ENCODE measurements around the gene ACOXL.
"Not testable (repeated sequence)": the region's sequence is repeated elsewhere in the genome, so short reads cannot be mapped to it uniquely, and the experiment has no call there.

The ACOXL gene

DNA sequence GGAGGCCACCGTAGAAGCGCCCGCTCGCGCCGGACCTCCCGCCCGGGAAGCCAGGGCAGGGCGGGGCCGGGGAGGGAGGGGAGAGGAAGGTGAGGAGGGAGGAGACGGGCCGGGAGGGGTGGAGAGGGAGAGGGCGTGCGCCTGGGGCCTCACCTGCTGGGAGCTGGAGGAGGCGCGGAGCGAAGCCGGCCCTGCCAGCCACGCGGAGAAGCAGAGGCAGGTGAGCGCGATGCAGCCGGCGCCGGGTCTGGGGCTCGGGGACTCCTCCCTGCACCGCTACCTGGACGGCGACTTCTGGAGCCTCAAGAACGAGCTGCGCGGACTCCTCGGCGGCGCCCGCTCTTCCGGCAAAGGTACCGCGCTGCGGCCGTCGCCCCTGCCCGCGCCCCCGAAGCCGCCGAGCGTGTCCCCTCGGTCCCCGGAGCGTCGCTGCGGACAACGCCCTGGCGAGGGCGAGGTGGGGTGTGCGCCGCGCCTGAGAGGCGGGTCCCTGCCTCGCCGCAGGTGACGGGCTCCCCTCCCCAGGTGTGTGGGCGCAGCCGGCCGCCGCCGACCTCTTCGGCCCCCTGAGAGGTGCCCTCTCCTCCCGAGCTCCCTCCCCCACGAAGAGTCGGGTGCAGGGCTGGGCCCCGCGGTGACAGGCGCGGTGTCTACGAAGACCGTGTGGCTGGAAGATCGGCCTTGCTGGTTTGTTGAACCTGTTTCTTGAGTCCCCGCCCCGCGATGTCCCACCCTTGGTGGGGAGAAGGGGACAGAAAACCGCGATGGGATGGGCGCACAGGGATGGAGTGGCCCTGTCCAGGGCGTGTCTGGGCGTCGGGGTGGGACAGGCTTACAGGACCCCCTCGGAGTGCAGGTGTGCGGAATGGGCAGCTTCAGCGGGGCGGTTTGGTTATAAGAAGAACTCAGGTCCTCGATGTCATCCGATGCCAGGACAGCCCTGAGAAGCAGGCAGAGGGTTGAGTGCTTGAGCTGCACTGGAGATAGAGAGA, at the start of gene ACOXL:
ACOXL (plus strand) TSS at position 152 of the 992 bp plus-strand sequence. CDS start 35,817 bp downstream, outside the sequence.
- no peak for DNase-seq (ENCODE audit: extremely low read depth in 1 of 2, low read depth in 1 of 2)

DNA sequence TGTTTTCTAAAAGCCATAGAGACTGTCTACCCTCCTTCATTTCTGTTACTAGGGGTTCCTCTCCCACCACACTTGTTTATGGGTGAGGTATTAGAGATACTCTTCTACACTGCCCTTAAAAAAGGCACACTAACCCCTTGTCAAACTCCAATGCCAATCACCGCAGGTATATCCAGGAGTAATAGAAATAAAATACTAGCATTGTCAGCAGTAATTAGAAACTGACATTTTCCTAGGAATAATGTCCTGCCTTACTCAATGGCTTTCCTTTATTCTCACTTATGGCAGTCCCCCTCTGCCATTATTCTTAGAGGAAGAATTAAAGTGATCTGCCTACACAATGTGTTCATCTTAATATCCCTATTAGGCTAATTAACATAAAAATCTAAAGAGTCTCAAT, 49.5 kb upstream of the ACOXL start:
- no peak for DNase-seq (ENCODE audit: extremely low read depth in 1 of 2, low read depth in 1 of 2)

DNA sequence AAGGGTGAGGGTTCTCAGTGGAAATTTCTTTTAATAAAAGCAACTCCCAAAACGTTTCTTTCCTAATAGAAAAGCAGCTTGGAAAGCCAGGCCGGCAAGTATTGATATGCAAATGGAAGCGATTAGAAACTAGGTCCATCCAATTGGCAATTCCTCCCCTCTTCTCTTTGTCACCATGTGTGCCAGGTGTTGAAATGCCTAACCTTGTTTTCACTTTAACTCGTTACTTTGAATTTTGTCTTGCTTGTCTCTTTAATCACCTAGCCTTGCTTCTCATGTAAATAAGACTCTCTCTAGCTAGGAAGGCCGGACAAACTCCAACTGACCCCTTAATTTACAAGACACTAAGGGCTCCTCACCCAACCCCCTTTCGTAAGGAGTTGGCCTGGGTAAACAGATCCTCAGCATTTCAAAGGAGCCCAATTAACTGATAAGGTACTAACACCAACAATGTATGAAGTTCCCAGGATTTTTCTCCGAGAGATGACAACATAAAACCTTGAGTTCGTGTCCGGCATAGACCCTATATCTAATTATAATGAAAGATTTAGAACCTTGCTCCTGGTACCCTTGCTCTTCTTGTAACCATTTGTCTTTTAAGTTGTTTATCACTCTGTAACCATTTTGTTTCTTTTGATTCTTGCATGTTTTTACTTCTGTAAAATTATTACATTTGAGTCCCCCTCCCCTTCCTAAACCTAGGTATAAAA, 44.4 kb upstream of the ACOXL start:
- not testable (repeated sequence) for DNase-seq (ENCODE audit: extremely low read depth in 1 of 2, low read depth in 1 of 2)

DNA sequence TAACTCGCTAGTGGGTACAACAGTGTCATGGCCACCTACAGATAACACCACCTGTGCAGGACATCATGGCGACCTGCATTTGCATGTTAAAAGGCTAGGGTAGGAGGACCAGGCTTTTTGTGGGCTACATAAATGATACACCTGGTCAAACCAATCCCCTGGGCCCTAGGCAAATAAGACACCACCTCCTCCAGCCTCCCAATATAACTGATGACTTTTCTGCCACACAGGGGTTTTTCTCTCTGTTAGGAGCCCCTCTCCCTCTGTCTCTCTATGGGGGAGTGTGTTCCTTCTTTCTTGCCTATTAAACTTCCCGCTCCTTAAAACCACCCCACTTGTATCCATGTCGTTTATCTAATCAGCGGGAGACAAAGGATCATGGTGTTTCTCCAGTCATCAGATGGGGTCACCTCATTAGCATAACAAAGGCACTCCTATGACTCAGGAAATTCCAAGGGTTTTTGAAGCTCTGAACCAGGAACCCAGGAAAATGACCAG, 43.7 kb upstream of the ACOXL start:
- no peak for DNase-seq (ENCODE audit: extremely low read depth in 1 of 2, low read depth in 1 of 2)

DNA sequence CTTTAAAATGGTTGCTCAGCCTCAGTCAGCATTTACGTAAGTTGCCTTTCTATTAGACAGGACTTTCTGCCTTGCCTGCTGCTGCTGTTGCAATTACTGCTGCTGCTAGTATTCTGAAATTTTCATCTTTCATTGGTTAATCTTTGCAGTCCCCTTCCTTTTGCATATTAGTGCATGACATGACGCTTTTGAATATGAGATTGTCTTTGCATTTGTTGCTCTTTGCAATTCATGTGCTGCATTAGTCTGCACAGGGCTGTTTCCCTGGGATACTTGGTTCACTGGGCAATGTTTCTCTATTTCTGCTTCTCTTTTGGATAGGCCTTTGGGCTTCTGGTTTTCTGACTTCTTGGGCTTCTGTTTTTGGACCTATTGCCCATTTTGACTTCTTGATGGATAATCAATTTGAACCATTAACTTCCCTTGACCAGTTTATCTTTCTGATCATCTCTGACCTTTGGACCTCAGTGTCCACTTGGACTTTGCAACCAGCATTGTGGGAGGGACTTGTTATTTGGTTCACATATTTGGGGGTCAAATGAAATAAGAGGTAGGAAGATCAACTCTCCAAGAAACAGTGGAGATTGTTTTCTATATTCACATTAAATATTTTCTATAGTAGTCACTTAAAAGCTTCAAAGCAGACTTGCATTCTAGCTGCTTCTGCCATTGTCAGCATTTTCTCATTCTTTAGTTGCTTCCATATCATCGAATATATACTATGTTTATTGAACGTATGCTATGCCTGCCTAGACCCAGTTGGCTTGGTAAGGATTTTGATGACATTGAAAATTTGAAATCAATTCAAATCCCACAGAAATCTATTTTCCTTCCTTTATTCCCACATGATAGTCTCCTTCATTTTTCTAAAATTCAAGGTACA, 42.0 kb upstream of the ACOXL start:
- no peak for DNase-seq (ENCODE audit: extremely low read depth in 1 of 2, low read depth in 1 of 2)

DNA sequence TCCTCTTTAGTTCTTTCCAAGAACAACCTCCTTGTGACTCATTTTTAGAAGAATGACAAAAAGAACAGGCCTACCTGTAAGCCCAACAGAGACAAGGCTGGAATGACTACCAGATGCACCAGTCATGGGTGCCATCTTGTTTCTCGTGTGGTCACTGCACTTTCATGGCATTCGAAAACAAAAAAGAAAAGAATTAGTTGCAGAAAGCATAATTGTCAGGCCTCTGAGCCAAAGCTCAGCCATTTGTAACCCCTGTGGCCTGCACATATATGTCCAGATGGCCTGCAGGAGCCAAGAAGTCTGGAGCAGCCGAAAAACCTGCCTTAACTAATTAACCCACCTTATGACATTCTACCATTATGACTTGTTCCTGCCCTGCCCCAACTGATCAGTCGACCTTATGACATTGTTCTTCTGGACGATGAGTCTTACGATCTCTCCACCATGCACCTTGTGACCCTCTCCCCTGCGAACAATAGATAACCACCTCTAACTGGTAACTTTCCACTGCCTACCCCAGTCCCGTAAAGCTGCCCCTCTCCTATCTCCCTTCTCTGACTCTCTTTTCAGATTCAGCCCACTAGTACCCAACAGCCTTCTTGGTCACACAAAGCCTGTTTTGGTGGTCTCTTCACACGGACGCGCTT, 40.6 kb upstream of the ACOXL start:
- no peak for DNase-seq (ENCODE audit: extremely low read depth in 1 of 2, low read depth in 1 of 2)

DNA sequence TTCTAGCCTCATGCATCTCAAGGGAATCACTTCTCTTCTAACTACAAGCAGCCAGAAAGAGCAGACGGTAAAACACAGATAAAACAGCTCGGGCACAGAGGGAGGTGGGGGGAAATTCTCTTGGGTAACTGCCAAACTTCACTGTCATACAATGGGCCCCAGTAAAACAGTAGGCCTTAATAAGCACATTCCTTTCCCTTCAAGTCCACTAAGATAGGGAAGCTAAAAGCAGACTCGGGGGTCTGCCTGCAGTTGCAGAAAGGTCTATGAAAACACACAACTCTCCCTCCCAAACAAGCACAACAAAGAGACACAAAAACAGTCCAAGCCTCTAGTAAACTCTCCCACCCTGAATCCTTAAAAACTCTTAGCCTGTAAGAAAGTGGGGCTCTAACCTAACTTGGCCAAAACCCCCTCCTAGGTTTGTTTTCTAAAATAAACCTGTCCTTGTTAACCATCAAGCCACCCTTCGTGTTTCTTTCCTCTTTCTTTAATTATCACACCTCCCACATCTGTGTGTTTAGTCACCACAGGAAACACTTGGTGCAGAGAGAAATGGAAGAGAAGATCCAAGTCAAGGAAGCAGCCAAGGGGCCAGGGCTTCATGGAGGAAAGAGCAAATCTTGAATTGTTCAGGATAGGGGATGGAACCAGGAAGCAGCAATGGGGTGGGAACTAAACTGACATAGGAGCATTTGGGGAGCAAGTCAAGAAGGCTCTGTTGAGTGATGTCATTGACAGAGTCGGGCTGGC, 37.1 kb upstream of the ACOXL start:
- not testable (repeated sequence) for DNase-seq (ENCODE audit: extremely low read depth in 1 of 2, low read depth in 1 of 2)

DNA sequence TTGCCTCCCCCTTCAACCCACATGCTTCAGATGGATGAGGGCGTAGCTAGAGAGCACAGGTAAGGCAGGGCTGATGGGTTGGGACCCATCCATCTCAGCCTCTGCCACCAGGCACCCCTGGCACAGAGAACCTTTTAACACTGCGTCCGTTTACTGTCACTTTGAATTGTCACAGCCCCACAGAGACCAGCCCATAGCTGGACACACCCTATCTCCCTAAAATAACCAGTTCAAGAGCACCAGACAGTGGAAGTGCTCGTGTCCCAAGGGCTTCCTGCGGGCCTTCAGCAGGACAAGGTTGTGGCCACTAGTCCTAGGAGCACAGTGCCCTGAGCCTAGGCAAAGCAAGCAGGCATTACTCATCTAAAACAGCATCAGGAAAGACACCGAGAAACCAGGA, 34.1 kb upstream of the ACOXL start:
- not testable (repeated sequence) for DNase-seq (ENCODE audit: extremely low read depth in 1 of 2, low read depth in 1 of 2)

DNA sequence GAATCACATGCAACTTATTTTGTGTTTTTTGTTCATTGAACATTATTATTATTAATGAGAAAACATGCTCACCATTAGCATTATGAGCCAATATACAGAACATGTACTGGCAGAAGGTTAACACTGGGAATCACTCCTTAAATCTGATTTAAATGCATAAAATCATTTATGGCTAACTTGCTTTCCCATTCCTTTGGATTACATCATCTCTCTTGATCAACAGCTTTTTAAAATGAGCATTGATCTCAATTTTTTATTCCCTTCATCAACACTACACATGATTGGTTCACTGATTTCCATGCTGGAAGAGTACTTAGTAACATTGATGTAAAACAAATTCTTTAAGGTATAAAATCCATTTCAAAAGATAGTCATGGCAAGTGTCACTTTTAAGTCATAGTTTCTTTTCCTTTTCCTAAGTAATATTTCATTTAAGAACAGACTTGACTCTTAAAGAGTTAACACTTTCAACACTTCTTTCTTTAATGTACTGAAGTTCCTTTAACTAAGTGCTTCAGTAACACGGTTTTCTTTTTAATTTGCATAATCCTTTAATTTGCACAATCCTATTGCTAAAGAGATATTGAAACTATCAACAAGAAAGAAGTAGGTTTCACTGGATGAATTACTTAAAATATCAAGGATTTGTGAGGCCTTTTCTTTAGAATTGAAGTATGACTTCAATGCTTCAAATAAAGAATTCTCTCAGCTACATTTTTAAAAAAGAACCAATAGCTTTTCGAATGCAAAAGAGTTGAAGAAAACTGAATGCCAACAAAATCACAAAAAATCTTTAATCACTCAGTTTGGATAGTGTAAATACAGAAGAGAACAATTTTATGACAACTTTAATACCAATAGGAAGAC, 29.6 kb upstream of the ACOXL start:
- no peak for DNase-seq (ENCODE audit: extremely low read depth in 1 of 2, low read depth in 1 of 2)

DNA sequence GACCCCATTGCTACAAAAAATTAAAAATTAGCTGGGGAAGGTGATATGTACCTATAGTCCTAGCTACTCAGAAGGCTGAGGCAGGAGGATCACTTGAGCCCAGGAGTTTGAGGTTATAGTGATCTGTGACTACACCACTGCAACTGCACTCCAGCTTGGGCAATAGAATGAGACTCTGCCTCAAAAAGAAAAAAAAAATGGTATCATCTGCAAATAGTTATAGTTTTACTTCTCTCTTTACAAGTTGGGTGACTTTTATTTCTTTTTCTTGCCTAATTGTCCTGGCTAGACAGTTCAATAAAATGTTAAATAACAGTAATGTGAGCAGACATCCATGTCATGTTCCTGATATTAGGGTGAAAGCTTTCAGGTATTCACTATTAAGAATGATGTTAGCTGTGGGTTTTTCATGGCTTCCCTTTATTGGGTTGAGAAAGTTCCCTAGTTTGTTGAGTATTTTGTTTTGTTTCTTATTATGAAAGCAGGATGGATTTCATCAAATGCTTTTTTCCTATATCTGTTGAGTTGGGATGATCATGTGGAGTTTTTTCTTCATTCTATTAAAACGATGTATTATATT, 24.9 kb upstream of the ACOXL start:
- no peak for DNase-seq (ENCODE audit: extremely low read depth in 1 of 2, low read depth in 1 of 2)

DNA sequence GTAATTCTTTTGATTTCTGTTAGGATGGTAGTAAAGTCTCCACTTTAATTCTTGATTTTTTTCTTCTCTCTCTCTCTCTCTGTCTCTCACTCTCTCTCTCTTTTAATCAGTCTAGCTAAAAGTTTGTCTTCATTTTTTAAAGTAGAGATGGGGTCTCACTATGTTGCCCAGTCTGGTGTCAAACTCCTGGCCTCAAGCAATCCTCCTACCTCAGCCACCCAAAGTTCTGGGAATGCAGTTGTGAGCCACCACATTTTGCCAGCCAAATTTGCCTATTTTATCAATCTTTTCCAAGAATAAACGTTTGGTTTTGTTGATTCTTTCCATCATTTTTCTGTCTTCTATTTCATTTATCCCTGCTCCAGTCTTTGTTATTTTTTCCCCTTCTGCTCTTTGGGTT, 23.9 kb upstream of the ACOXL start:
- no peak for DNase-seq (ENCODE audit: extremely low read depth in 1 of 2, low read depth in 1 of 2)

DNA sequence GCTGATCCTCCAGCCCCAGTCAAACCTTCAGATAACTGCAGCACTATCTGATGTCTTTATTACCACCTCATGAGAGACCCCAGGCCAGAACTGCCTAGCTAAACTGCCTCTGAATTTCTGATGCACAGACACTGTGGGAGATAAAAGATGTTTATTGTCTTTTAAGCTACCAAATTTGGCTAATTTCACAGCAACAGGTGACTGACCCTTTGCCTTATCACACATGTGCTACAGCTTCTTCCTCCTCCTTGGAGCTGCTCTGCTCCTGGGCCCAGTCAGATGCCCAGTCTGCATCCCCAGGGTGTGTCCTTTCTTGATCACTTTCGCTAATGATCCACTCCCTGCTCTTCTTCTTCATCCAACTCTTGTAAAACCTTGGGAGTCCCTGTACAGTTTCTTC, 19.6 kb upstream of the ACOXL start:
- DNase-seq (ENCODE audit: extremely low read depth in 1 of 2, low read depth in 1 of 2), result no peak

DNA sequence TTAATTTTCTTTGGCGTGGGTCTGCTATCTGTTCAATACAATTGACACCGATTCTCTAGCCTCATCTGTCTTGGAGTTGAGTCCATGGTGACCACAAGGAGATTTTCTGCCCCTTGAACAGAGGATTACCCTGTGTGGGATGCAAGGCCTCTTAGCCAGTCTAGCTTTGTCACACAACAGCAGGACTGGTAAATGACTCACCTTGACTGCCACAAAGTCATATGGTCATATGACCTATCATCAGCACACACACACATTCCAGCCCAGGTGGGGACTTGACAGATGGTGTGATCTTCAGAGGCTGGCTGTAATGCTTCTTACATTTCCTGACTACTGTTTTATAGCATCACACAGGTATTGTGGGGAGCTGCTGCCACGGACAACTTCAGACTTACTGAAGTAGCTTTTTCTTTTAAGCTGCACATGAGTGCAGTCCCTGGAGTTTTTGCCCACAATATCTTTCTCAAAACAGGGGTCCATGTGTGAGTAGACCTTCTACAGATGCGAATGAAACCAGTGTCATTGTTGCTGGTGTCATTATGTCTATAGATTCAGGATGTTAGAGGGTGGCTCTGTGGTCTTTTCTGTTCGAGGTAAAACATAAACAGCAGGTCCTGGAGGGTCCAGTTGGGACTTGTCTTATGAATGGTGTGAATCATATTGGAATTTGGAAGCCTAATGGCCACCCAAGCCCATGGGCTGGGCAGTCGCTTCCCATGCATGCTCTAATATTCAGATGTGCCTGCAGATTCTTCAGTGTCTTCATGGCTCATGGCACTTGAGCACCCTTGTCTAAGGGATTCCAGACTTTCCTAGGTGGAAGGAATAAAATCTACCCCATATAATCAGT, 18.6 kb upstream of the ACOXL start:
- no peak for DNase-seq (ENCODE audit: extremely low read depth in 1 of 2, low read depth in 1 of 2)

DNA sequence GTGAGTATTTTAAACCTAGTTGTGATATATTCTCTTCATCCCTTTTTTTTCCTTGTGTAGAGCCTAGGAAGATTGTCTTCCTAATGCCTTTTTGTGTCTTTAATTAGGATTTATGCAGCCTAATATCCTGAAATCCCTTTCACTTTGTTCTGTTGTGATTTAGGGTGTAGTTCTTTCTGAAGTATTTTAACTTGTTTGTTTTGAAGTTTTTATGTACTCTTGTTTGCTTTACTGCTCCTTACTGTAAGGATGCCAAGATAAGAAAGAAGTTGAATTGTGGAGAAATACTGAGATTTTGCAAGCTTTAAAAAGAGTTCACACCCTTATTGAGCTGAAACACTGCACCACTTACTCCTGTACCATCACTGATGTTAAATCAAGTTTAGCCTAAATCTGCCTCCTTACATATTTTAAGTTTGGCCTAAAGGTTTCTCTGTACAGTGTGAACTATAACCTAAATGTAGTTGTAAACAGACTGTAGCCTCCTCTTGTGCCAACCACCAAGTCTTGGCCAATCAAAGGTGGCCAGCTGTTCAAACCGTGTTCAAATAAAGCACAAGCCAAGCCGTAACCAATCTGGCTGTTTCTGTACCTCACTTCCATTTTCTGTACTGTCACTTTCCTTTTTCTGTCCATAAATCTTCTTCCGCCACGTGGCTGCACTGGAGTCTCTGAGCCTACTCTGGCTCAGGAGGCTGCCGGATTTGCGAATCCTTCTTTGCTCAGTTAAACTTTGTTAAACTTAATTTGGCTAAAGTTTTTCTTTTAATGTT, 17.7 kb upstream of the ACOXL start:
- no peak for DNase-seq (ENCODE audit: extremely low read depth in 1 of 2, low read depth in 1 of 2)

DNA sequence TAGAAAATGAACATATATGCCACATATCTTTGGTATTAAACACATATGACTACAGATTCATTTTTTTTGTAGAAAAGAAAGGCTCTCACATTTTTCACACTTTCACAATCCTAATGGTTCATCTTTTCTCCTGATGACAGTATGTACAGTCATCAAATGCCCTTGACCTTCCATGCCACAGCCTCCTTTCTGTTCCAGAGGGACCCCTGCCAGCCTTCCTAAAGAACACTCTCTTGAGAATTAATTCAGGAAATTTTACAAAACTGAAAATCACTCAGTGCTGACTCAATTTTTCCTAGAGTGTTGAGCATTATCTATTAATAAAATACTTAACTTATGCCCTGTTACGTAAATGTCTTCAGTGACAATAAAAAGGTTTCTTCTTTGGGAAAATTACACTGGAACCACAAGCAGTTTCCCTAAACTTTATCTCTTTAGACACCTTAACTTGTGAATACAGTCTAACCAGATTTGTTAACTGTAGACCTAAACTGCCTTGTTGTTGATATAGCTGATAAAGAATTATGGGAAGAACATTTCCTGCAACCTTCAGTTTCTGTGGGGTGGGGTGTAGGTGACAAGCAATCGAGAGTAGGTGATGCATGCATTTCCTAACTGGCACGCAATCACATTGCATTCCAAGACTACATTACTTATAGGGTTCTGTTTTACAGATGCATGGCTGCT, 15.3 kb upstream of the ACOXL start:
- no peak for DNase-seq (ENCODE audit: extremely low read depth in 1 of 2, low read depth in 1 of 2)

DNA sequence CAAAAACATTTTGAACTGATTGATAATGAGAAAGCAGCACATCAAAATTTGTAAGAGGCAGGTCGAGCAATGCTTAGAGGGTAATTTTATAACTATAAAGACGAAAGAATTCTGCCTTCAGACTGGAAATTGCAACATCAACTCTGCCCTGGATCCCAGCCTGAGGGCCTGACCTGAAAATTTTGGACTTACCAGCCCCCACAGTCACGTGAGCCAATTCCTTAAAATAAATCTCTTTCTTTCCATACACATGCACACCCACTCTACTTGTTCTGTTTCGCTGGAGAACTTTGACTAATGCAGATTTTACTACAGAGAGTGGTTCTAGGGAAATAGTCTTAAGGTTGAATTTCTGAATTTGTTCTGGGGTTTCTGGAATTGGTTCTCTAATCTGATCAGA, 14.6 kb upstream of the ACOXL start:
- DNase-seq (ENCODE audit: extremely low read depth in 1 of 2, low read depth in 1 of 2), result no peak
